ENCODE results near the gene TOP1.

TOP1 gene

GRCh38 chr20:41014561-41015088 lies 14.0 kb upstream of the TOP1 start:
- Histone ChIP-seq H3K27ac (ENCODE audit: extremely low read depth, low read depth, low read length) (no peak overlapping the region), H3K36me3 (ENCODE audit: control insufficient read depth in 2 of 2, insufficient read depth in 1 of 2, low read length in 2 of 2) (no peaks in the 10 kb centered on the region), H3K4me3 (ENCODE audit: low read depth, low read length) (no peak overlapping the region), H3K9me3 (ENCODE audit: control insufficient read depth, insufficient read depth, low read depth, low read length) (no peaks in the 10 kb centered on the region), H3K4me1 (ENCODE audit: control insufficient read depth, insufficient read depth, low read length) (no peaks in the 10 kb centered on the region)
- CTCF ChIA-PET: no interaction called here
- POLR2A ChIA-PET: no interaction called here
- no peak for TF ChIP-seq ZNF248 (tag by site-specific recombination; IDR thresholded peaks at IDR 0.05)
- TF ChIP-seq SCRT2 (tag by site-specific recombination; IDR thresholded peaks at IDR 0.05): peak; percentile 72

GRCh38 chr20:41017448-41018042 lies 11.1 kb upstream of the TOP1 start:
- Histone ChIP-seq H3K36me3 (ENCODE audit: control insufficient read depth in 2 of 2, insufficient read depth in 1 of 2, low read length in 2 of 2) (no peaks in the 10 kb centered on the region), H3K27ac (ENCODE audit: extremely low read depth, low read depth, low read length) (no peak overlapping the region), H3K9me3 (ENCODE audit: control insufficient read depth, insufficient read depth, low read depth, low read length) (no peaks in the 10 kb centered on the region), H3K4me3 (ENCODE audit: low read depth, low read length) (no peak overlapping the region), H3K4me1 (ENCODE audit: control insufficient read depth, insufficient read depth, low read length) (no peaks in the 10 kb centered on the region)
- POLR2A ChIA-PET: interaction anchor here (0.9 kb wide), 2 partner anchors 10 to 27 kb away, joined by 3 read pairs; no protein-coding TSS in a partner anchor
- TF ChIP-seq MZF1 (tag by site-specific recombination; IDR thresholded peaks at IDR 0.05; ENCODE audit: borderline replicate concordance) (no peak), ZBTB10 (tag by site-specific recombination; IDR thresholded peaks at IDR 0.05) (no peak), ZNF548 (tag by site-specific recombination; IDR thresholded peaks at IDR 0.05) (no peak), KLF8 (tag by site-specific recombination; IDR thresholded peaks at IDR 0.05) (no peak), ZNF658 (tag by site-specific recombination; IDR thresholded peaks at IDR 0.05) (no peak), ZNF677 (tag by site-specific recombination; IDR thresholded peaks at IDR 0.05) (no peak), ZNF398 (tag by site-specific recombination; IDR thresholded peaks at IDR 0.05) (no peak), ZNF585B (tag by site-specific recombination; IDR thresholded peaks at IDR 0.05) (no peak), ZNF48 (tag by site-specific recombination; IDR thresholded peaks at IDR 0.05) (no peak), PRDM10 (tag by site-specific recombination; IDR thresholded peaks at IDR 0.05) (no peak), ZNF510 (tag by site-specific recombination; IDR thresholded peaks at IDR 0.05; ENCODE audit: insufficient replicate concordance) (no peak), SCRT2 (tag by site-specific recombination; IDR thresholded peaks at IDR 0.05) (no peak), ZNF292 (tag by site-specific recombination; IDR thresholded peaks at IDR 0.05; ENCODE audit: borderline replicate concordance, low read depth) (no peak), ZNF670 (tag by site-specific recombination; IDR thresholded peaks at IDR 0.05; ENCODE audit: low read depth) (no peak), ZNF610 (tag by site-specific recombination; IDR thresholded peaks at IDR 0.05; ENCODE audit: borderline replicate concordance) (no peak), ZNF146 (tag by site-specific recombination; IDR thresholded peaks at IDR 0.05) (no peak), ZNF596 (tag by site-specific recombination; IDR thresholded peaks at IDR 0.05) (no peak), PRDM6 (tag by site-specific recombination; IDR thresholded peaks at IDR 0.05) (no peak), ZFP37 (tag by site-specific recombination; IDR thresholded peaks at IDR 0.05) (no peak)
- CTCF ChIA-PET: interaction anchor here (1.3 kb wide), 1 partner anchor 78 kb away, joined by 3 read pairs; no protein-coding TSS in a partner anchor

All from HEK293 (cell line).